NCI-H82 (cell line): Measurements from ENCODE around the gene HTR1E.
A peak's percentile ranks its signal among the peaks of the same experiment; 100 is the strongest.
"Not testable (repeated sequence)": the region's sequence is repeated elsewhere in the genome, so short reads cannot be mapped to it uniquely, and the experiment has no call there.

Source experiments
- DNase-seq: peaks from one replicate; lab custom pipeline; 2025; lab: John Stamatoyannopoulos, UW

HTR1E gene

DNA sequence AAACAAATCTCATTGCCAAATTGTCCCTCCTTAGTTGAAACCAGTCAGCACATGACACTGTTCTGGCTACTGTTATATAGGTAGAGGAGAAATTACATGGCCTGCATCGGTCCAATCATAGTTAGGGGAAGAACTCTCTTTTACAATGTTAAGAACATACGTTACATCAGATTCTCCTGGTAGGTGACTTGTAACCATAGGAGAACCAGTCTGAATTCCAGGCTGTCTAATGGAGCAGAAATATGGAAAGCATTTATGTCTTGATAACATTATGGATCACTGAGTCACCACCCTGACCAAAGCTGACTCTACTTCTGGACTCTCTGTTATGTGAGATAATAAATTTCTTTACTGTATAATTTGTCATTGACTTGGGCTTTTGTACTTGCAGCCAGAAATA, 40.9 kb downstream of the HTR1E start:
- DNase-seq: no peak

DNA sequence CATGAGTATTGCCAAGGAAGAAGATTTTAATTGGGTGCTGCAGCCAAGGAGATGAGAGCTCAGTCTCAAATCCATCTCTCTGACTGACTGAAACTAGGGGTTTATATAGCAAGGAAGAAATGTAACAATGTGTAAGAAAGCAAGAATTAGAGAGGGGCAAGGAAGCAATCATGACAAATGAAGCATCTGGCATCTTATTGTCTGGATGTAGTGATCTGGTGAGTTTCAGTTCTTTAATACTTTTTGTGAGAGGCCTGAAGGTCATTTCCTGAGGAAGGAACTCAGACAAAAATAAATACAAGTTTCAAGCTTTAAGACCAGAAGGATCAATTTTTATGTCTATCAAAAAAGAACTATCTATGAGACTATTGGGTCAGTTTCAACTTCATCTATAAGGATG, 64.2 kb downstream of the HTR1E start:
- DNase-seq: no peak

DNA sequence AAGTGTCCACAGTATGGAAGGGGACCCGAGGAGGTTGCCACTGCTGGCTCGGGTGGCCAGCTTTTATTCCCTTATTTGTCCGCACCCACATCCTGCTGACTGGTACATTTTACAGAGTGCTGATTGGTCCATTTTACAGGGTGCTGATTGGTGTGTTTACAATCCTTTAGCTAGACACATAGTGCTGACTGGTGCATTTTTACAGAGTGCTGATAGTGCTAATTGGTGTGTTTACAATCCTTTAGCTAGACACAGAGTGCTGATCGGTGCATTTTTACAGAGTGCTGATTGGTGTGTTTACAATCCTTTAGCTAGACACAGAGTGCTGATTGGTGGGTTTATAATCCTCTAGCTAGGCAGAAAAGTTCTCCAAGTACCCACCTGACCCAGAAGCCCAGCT, 65.1 kb downstream of the HTR1E start:
- not testable (repeated sequence) for DNase-seq

DNA sequence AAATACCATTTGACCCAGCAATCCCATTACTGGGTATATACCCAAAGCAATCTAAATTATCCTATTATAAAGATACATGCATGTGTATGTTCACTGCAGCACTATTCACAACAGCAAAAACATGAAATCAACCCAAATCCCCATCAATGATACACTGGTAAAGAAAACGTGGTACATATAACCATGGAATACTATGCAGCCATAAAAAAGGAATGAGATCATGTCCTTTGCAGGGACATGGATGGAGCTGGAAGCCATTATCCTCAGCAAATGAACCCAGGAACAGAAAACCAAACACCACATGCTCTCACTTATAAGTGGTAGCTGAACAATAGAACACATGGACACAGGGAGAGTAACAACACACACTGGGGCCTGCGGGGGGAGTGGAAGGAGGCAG, 69.2 kb downstream of the HTR1E start:
- not testable (repeated sequence) for DNase-seq

DNA sequence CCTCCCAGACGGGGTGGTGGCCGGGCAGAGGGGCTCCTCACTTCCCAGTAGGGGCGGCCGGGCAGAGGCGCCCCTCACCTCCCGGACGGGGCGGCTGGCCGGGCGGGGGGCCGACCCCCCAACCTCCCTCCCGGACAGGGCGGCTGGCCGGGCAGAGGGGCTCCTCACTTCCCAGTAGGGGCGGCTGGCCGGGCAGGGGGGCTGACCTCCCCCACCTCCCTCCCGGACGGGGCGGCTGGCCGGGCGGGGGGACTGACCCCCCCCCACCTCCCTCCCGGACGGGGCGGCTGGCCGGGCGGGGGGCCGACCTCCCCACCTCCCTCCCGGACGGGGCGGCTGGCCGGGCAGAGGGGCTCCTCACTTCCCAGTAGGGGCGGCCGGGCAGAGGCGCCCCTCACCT, 72.3 kb downstream of the HTR1E start:
- not testable (repeated sequence) for DNase-seq

DNA sequence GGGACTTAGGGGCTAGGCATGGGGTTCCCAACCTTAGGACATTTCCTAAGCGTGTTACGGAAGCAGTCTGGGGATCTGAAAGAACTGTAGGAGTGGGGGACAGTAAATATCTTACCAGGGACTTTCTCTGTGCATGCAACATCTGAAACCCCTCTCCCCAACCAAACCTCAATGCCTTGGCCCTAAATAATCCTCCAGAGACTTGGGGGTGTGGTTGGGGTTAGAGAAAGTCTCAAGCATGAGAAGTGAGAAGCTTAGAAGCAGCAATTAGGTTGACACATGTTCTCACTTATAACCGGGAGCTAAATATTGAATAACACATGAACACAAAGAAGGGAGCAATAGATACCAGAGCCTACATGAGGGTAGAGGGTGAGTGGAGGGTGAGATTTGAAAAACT, 74.7 kb downstream of the HTR1E start:
- no peak for DNase-seq

DNA sequence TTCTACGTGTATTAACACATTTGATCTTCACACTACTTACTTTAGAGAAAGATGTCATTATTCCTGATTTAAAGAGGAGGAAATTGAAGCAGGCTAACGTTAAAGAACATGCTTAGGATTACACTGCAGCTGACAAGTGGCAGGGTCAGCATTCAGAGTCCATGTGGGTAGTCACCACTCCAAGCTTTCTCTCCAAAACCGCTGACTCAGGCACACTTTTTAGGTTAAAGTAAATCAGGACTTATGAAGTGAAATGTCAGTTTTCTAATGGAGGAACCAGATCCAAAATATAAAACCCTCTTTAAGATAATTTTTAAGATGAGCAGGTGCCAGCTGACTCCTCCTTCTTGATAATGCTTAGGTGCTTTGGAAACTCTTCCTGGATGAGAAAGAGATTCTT, 75.4 kb downstream of the HTR1E start:
- no peak for DNase-seq

DNA sequence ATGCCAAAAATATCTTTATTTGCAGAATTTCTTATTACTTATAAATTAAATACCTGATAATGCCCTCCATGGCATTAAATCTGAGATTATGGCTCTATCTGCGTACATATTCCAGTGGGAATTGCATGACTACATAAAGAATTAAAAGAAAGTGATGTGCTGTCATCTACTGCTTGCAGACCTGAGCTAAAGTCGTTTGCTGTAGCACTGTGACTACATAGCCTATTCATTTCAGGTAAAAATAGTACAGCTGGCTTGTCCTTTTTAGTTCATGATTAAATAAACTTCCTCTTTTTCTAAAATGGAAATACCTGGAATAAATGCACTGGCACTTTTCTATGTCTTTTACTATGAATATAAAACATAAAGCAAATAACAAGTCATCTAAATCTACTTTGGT, 79.4 kb downstream of the HTR1E start:
- no peak for DNase-seq

DNA sequence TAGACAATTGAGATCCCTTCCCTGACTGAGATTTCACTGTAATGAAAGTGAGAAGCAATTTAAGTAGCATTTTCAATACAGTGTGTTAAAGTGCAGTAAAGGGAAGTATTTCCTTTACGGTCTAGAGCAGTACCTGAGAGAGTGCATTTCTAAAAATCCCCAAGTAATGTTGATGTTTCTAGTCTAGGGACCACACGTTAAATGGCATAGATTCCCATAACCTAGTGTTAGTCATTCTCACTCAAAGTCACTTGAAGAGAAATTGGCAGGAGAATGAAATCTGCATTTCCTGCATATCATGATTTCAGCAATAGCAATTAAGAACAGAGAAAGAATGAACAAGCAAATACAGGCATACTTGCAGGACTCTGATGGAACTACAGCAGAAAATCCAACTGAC, 89.7 kb downstream of the HTR1E start:
- DNase-seq: no peak

DNA sequence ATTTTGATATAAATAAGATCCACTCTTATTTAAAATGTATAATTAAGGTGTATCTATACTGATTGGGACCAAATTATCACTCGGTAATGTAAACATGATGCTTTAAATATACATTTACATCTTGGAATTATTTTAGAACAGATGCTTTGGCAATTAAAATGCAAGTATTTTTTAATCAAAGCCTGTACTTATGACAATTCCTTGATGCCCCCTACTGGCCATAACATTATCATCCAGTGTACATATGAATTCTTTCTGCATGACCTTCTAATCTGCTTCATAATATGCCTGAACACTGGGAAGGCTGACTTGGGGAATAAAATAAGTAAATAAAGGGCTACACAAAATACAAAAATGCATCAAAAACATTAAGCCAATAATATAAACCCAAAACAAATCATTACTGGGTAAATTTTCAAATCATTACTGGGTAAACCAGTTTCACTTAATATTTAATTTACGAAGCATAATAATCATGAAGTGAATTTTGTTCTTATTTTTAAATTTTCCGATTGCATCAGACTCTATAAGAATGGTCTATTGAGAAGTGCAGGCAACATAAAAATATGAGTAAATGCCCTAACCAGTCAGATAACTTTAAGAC, 92.5 kb downstream of the HTR1E start:
- peak; percentile 72 for DNase-seq

DNA sequence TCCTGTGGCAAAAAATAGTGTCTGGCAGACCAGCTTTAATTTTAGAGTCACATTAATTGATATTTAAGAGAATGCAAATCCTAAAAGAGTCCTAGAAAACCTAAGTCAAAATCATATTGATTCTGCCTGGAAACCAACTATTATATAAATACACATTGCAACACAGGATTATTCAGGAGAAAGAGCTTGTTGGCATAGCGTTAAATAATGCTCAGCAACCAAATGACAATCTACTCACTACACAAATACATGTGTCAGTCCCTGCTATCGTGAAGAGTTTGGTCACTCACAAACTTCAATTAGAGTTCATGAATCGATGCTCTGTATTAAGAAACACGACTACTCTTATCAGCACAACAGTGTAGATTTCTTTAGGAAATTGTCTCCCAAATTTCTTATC, 103.4 kb downstream of the HTR1E start:
- no peak for DNase-seq

DNA sequence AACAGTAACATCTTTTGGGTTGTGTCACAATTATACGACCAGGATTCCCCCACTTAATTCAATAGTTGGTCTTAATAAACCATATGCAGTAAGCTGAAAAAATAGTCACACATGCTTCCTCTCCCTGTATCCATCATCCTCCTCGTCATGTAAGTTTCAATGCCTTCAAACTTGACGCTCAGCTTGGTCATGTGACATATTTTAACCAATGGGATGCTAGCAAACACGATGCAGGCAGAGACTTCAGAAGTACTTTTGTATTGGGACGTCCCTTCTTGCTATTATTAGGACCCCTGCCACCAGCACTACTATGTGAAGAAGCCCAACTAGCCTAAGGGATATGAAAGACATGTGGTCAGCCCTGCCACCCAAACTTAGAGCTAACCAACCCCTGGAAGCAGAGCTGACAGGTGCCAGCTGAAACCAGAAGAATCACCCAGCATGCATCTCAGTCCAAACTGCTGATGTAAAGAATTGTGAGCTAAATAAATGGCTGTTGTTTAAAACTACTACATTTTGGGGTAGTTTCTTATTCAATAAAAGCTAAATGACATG, 108.3 kb downstream of the HTR1E start:
- DNase-seq: no peak

DNA sequence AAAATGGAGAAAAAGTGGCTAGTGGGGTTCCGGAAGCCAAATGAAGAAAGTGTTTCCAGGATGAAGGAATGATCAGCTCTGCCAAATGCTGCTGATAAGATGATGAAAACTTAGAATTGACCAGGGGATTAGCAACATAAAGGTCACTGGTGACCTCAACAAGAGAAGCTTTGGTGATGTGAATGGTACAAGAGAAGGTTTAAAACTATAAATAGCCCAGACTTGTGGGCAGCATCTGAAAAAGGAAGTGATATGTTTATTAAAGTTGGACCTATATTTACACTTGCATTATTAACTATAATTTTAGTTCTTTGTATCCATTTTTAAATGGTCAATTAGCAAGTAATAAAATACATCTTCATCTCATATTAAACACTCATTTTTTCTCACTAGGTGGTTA, 112.5 kb downstream of the HTR1E start:
- DNase-seq: no peak

DNA sequence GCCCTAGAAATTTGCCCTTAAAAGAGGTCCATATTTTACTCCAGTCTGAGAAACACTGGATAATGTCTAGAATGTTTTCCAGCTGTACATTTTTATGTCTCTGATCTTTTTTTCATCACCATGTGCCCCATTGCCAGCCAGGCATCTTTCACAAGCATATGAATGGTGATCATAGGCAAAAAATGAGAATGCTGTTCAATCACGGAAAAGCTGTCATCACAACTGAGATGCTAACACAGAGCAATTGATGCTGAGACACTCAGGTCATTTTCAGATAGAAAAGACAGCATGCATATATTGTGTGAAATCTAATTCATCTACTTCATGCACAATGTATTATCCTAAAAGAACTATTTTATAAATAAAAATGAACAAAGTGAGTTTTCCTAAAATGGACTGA, 116.0 kb downstream of the HTR1E start:
- DNase-seq: no peak

DNA sequence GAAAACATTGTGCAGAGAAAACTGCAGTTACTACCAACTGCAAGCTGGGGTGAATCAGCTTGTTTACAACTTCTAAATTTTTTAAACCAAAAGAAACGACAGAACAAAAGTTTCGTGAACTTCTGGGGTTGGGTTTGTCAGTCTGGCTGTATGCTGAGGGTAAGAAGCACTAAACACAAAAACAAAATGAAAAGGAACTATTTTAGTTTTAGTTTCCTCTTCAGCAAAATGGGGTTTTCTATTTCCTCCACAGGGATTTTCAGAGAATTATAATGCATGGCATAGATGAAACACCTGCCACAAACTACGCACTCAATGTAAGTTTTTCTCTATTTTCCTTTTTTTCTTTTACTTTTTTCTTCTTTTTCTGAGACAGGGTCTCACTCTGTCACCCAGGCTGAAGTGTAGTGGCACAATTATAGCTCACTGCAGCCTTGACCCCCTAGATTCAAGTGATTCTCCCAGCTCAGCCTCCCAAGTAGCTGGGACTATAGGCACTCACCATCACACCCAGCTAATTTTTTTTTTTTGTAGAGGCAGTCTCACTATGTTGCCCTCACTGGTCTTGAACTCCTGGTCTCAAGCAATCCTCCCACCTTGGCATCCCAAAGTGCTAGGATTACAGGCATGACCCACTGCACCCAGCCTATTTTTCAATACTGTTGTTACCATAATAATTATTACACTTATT, 117.0 kb downstream of the HTR1E start:
- no peak for DNase-seq

DNA sequence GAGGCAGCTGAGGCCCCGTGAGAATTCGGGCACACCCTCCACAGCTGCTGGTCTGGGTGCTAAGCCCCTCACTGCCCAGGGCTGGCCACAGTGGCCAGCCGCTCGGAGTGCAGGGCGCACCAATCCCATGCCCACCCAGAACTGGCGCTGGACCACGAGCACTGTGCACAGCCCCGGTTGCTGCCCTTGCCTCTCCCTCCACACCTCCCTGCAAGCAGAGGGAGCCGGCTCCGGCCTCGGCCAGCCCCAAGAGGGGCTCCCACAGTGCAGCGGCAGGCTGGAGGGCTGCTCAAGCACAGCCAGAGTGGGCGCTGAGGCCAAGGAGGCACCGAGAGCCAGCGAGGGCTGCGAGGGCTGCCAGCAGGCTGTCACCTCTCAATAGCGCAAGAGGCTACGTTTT, 122.6 kb downstream of the HTR1E start:
- DNase-seq: no peak

DNA sequence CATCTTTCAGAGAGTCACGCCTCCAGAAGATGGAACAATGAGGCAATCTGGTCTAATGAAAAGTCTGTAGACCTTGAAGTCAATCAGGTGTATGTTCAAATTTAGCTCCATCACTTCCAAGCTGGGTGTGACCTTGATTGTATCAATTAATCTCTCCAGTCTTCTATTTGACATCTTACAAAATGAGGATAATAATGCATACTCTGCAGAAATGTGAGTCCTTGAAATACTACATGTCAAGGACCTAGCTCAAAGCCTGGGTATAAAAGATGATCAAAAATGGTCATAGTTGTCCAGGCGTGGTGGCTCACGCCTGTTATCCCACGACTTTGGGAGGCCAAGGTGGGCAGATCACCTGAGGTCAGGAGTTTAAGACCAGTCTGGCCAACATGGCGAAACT, 127.8 kb downstream of the HTR1E start:
- no peak for DNase-seq
